AG08395 (cell line): ENCODE data around the gene CECR2.
"Not testable (repeated sequence)": the region's sequence is repeated elsewhere in the genome, so short reads cannot be mapped to it uniquely, and the experiment has no call there.

Experiments used
- DNase-seq: peaks from one replicate; pipeline ENCODE4 v3.0.0; 2012; ENCODE audit warnings: mixed read lengths, low spot score

The CECR2 gene

DNA sequence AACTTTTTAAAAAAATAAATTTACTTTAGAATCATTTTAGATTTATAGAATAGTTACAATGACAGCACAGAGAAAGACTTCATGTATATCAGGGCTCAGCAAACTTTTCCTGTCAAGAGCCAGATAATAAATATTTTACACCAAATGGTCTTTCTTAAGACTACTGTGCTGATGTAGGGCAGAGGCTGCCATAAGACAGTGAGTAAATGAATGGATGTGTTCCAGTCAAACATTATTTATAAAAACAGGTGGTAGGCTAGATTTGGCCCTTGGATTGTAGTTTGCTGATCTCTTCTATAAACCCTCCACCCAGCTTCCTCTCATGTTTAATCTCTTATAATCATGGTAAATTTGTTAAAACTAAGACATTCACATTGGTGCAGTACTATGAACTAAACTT is 33.0 kb downstream of the CECR2 start:
- DNase-seq, result no peak

GRCh38 chr22:17403906-17404305 is 34.6 kb downstream of the CECR2 start:
- DNase-seq, result no peak

DNA sequence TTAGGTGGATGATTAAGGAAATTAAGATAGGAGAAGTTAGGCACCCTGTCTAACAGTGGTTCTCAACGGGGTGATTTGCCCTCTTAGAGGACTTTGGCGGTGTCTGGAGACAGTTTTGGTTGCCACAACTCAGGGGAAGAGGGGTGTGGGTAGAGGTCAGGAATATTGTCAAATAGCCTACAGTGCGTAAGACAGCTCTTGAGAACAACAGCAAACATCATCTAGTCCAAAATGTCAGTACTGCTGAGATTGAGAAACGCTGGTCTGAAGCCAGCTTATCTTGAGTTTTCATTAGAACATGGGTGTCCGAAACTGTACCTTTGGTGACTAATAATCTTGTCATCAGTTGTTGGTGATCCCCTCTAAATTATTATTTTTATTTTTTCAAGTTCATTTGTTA is 38.4 kb downstream of the CECR2 start:
- no peak for DNase-seq

- DNase-seq, result no peak
These were observed 41.3 kb downstream of the CECR2 start for GRCh38 chr22:17410576-17410975.

DNA sequence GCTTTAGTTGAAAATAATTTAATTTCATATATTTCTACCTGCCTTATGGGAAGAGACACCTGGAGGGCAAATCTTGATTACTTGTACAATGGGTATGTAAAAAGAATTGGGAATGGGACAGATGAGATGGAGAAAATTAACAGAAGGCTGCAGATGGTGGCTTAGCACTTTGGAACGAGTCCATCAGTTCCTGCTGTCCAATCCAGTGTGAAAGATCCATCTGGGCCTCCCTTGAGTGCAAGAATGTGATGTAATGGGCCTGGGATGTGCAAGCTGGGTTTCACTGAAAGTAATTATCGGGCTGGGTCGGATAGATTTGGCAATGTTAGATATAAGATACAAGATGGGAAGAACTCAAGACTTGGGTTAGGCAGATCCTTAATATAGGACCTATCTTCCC is 42.0 kb downstream of the CECR2 start:
- no peak for DNase-seq

- DNase-seq, result no peak
These were observed 43.0 kb downstream of the CECR2 start for GRCh38 chr22:17412232-17412631.

DNA sequence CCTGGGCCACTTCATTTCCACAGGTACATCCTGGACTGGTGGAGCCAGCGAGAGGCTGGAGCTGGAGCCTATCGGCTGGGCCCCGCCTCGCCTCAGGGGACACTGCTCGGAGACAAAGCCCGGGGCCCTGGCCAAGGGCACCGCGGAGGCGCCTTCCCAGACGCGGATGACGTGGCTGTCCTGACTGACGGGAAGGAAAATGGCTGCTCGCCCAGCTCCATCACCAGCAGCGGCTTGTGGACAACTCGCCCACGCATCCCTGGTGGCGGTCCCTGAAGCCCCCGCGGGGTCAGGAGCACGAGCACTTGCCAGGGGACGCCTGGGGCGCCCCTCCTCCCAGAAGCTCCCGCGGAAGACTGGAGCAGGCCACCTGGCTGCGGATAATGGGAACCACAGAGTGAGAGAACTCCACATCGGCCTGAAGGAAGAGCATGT is 49.6 kb downstream of the CECR2 start:
- DNase-seq, result no peak

DNA sequence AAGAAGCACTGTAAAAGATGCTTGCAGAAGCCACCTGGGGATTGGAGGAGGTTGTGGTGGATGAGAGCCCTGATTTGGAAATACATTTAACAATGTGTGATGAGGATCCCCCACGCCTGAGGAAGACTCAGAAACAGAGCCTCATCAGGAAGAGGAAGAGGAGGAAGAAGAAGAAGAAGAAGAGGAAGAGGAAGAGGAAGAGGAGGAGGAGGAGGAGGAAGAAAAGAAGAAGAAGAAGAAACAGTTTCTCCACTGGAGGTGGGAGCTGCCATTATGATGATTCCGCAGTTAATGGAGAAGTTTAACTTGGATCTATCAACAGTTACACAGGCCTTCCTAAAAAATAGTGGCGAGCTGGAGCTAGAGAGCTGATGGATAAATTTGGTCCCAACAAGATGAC is 50.1 kb downstream of the CECR2 start:
- no peak for DNase-seq

- DNase-seq, result no peak
These were observed 53.6 kb downstream of the CECR2 start for GRCh38 chr22:17422736-17423343.

GRCh38 chr22:17423616-17424015 is 54.4 kb downstream of the CECR2 start:
- DNase-seq, result no peak

- DNase-seq, result not testable (repeated sequence)
These were observed 58.3 kb downstream of the CECR2 start for GRCh38 chr22:17427528-17427927.

GRCh38 chr22:17429516-17429915 is 60.3 kb downstream of the CECR2 start:
- no peak for DNase-seq

DNA sequence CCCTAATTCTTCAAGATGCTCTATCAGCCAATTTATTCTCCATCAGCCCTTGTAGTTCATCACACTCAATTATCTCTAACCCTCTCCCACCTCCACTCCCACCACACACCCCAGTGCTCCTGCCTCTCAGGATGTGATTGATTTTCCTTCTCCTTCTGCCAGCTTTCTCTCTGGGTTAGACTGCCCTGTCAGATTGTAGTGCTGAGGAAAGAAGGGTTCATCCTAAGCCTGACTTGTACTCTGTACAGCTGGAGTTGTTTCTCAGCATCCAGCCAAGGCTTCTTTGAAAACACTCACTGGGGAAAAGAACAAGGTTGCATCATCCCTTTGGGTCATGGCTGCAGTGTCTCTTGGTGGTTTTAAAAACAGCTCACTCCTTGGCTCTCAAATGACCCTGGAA is 61.2 kb downstream of the CECR2 start:
- DNase-seq, result no peak

DNA sequence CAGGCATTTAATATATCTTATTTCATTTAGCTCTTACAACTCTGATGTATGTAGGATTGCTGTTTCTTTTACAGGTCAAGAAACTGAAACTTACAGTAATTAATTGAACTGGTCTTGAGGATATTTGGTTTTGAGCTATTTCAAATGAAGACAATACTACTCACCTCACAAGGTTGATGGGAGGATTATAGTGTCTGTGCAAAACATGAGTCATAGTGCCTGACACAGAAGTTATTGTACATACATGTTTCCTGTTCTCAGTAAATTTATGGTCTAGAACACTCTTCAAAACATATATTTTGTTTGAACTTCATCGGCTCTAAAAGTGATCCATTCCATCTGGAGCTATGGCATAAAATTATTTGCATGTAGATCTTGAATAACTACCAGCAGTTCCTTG is 61.9 kb downstream of the CECR2 start:
- no peak for DNase-seq

DNA sequence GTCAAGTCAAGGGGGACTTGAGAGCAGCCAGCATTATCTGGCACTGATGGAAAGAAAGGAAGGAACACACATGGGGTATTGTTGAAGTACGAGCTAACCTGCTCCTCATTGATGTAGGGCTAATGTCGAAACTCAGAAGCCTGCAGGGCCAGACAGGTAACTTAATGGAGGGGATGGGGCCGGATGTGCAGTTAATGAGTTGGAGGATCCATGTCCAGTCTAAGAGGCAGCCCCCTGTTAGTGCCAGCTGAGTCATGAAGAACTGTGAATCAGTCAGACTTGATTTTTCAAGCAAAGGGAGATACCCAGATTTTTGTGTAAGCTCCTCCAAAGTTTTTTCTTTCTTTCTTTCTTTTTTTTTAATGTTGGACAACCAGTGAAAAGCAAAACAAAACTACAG is 65.6 kb downstream of the CECR2 start:
- no peak for DNase-seq

GRCh38 chr22:17435375-17435774 is 66.1 kb downstream of the CECR2 start:
- no peak for DNase-seq

DNA sequence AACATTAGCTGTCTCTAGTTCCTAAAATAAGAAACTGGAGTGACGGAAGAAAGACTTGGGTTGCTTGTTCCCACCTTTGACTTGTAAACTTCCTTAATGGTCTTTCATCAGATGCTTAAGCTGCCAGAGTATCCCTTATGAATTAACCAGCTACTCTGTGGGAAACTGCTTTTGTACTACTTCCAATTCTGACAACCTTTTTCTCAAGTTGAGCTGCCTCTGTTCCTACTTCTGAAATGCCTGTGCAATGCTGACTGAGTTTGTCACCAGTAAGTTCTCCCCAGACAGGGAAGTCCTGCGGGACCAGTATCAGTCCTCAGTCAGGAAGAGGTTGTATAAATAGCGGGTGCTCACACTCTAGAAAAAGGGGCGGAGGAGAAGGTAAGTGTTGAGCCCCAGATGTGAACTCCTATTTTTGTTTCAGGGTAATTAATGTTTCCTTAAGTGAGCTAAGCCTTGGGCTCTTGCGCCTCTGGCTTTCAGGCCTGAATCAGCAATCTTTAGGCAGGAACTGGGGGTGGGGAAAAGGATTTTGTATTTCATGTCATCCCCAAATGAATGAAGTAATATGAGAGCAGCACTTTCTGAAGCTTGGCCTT is 67.2 kb downstream of the CECR2 start:
- no peak for DNase-seq

DNA sequence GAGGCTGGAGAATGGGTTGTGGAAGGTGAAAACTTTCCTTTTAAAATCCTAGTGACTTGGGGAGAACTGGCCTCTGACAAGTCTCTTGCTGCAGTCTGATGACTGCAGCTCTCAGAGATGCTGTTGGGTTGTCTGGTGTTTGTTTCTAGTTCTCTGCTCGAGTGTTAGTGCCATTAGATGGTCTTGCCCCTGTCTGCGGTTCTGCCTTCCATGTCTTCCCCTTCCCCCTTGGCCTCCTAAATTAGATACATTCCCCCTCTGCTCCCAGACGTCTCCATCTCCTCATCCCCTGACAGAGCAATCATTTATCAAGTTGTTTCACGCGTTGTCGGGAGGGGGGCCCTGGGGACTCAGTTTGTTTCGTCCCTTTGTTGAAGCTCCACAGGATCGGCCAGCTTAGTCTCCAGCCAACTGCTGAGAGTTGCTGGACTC is 67.7 kb downstream of the CECR2 start:
- DNase-seq, result no peak

- DNase-seq, result no peak
These were observed 68.8 kb downstream of the CECR2 start for GRCh38 chr22:17438026-17438425.

DNA sequence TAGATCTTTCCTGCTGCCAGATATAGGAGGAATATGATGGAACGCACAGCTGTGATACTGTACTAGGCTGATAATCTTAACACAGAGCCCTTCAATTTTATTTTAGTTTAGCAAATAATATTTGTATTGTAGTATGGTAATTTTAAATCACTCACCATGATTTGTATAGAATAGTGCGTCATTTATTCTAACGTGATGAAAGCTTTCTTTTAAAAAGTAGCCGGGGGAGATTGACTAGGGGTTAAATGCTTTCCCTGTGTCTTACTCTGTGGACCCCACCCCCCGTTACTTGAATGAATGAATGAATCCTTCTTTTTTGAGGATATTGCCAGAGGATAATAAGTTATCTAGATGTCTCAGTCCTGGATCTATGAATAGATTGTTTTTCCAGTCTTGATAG is 72.1 kb downstream of the CECR2 start:
- DNase-seq, result no peak

GRCh38 chr22:17443405-17444203 is 74.3 kb downstream of the CECR2 start:
- no peak for DNase-seq

DNA sequence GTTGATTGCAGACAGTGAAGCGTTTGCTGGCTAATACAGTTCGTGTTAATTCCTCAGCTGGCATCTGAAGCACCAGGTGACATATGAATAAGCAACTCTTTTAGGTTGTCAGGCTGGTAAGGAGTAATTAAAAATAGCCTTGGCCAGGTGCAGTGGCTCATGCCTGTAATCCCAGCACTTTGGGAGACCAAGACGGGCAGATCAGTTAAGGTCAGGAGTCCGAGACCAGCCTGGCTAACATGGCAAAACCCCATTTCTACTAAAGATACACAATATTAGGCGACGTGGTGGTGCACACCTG is 74.9 kb downstream of the CECR2 start:
- no peak for DNase-seq

DNA sequence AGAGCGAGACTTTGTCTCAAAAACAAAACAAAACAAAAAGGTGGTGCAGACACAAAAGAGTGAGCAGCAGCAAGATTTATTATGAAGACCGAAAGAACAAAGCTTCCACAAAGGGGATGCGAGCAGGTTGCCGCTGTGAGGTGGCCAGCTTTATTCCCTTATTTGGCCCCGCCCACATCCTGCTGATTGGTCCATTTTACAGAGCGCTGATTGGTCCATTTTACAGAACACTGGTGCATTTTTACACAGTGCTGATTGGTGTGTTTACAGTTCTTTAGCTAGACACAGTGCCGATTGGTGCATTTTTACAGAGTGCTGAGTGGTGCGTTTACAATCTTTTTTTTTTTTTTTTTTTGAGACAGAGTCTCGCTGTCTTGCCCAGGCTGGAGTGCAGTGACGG is 77.4 kb downstream of the CECR2 start:
- DNase-seq, result no peak

DNA sequence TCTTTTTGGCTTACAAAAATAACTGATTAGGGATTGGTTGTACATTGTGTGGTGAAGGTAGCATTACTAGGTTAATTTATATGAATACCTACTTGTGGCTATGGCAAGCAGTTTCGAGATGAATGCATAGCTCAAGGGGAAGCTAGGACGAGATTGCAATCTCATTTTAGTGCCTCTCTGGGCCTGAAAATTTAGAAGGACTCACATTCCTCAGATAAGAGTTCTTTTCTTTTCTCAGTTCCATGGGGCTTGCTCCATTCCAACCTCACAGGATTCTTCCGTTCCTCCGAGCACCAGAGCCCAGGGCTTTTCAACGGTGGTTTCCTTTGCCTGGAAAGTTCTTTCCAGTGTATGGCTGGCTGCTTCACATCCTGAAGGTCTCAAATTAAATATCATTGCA is 82.1 kb downstream of the CECR2 start:
- no peak for DNase-seq
